GM23338 (cell line): ENCODE measurements around the gene KRTAP12-3. TPM values are rescaled to one million over a fixed set of nuclear protein-coding genes. Genes with fewer than 3 reads are reported as not detected.
A peak's percentile ranks its signal among the peaks of the same experiment; 100 is the strongest.

ENCODE experiments used
- ATAC-seq: fragments of 200-7000 bp; cut with Tn5 transposase; 3 replicates; pipeline ENCODE4 v1.9.1; 2020
- DNase-seq: peaks from one replicate; pipeline ENCODE4 v3.0.0-alpha.2; 2015; ENCODE audit warnings: low spot score
- H2AFZ ChIP-seq: fragments of 200-600 bp; sonication (generic); 2 replicates; pipeline ENCODE4 v1.8.0; 2016; ENCODE audit warnings: antibody characterized with exemption, mild to moderate bottlenecking, moderate library complexity
- H3F3A ChIP-seq: fragments of 200-600 bp; sonication (generic); replicated peaks from 2 replicates; pipeline ENCODE4 v1.8.0; 2017; ENCODE audit warnings: antibody characterized with exemption, mixed run types, low read depth
- H3K27ac ChIP-seq: fragments of 200-600 bp; sonication (generic); 2 replicates; pipeline ENCODE4 v1.6.1; 2016; ENCODE audit warnings: low read depth
- H3K27me3 ChIP-seq: fragments of 200-600 bp; sonication (generic); 2 replicates; pipeline ENCODE4 v1.8.0; 2016; ENCODE audit warnings: mild to moderate bottlenecking, mixed run types, moderate library complexity; ENCODE audit not compliant: insufficient read depth
- H3K36me3 ChIP-seq: fragments of 200-600 bp; sonication (generic); 2 replicates; pipeline ENCODE4 v1.8.0; 2016; ENCODE audit warnings: mild to moderate bottlenecking; ENCODE audit not compliant: insufficient read depth
- H3K4me1 ChIP-seq: fragments of 200-600 bp; sonication (generic); 2 replicates; pipeline ENCODE4 v1.8.0; 2016; ENCODE audit warnings: mild to moderate bottlenecking, moderate library complexity; ENCODE audit not compliant: insufficient read depth
- H3K4me2 ChIP-seq: fragments of 200-600 bp; sonication (generic); 2 replicates; pipeline ENCODE4 v1.7.1; 2017; ENCODE audit warnings: mixed run types
- H3K4me3 ChIP-seq: fragments of 200-600 bp; sonication (generic); 2 replicates; pipeline ENCODE4 v1.6.1; 2016; ENCODE audit warnings: mixed run types
- H3K79me2 ChIP-seq: fragments of 200-600 bp; sonication (generic); replicated peaks from 2 replicates; pipeline ENCODE4 v1.8.0; 2017; ENCODE audit warnings: mild to moderate bottlenecking; ENCODE audit not compliant: insufficient read depth
- H3K9me2 ChIP-seq: fragments of 200-600 bp; sonication (generic); 2 replicates; pipeline ENCODE4 v1.8.0; 2017; ENCODE audit not compliant: insufficient read depth
- H4K20me1 ChIP-seq: fragments of 200-600 bp; sonication (generic); replicated peaks from 2 replicates; pipeline ENCODE4 v1.8.0; 2017; ENCODE audit warnings: mild to moderate bottlenecking; ENCODE audit not compliant: insufficient read depth
- H3K27ac Mint-ChIP-seq: 2 replicates; pipeline ENCODE4 v1.8.0; 2020; ENCODE audit warnings: inconsistent platforms, mild to moderate bottlenecking, moderate library complexity, mixed read lengths
- H3K27me3 Mint-ChIP-seq: 3 replicates; pipeline ENCODE4 v1.8.0; 2022; ENCODE audit warnings: low read depth, mild to moderate bottlenecking, moderate library complexity, mixed read lengths, inconsistent platforms; ENCODE audit not compliant: insufficient read depth, poor library complexity
- H3K36me3 Mint-ChIP-seq: 3 replicates; pipeline ENCODE4 v1.8.0; 2021; ENCODE audit warnings: low read depth, mild to moderate bottlenecking, inconsistent platforms, moderate library complexity, mixed read lengths
- H3K4me1 Mint-ChIP-seq: 3 replicates; pipeline ENCODE4 v1.8.0; 2020; ENCODE audit warnings: mild to moderate bottlenecking, inconsistent platforms, mixed read lengths
- H3K4me3 Mint-ChIP-seq: 3 replicates; pipeline ENCODE4 v1.8.0; 2021; ENCODE audit warnings: moderate library complexity, mild to moderate bottlenecking, inconsistent platforms, mixed read lengths
- H3K9me3 Mint-ChIP-seq: 3 replicates; pipeline ENCODE4 v1.8.0; 2020; ENCODE audit warnings: moderate library complexity, mild to moderate bottlenecking, inconsistent platforms, mixed read lengths
- CREB1 ChIP-seq: fragments of 250-450 bp; sonication (Bioruptor Pico); IDR thresholded peaks from 2 replicates; pipeline ENCODE4 v1.5.0; 2020; ENCODE audit warnings: low read depth, mild to moderate bottlenecking, moderate library complexity
- ETS1 ChIP-seq: IDR thresholded peaks from 2 replicates; pipeline ENCODE4 v1.6.1; 2016; ENCODE audit warnings: antibody characterized with exemption
- EZH2 ChIP-seq: fragments of 200-600 bp; sonication (generic); IDR thresholded peaks from one replicate; pipeline ENCODE4 v1.8.0; 2017; ENCODE audit warnings: antibody characterized with exemption, mild to moderate bottlenecking, low read depth; ENCODE audit not compliant: unreplicated experiment
- EZH2phosphoT487 ChIP-seq: fragments of 200-600 bp; sonication (generic); IDR thresholded peaks from one replicate; pipeline ENCODE4 v1.8.1; 2018; ENCODE audit warnings: antibody characterized with exemption; ENCODE audit not compliant: unreplicated experiment
- JUNB ChIP-seq: IDR thresholded peaks from one replicate; pipeline ENCODE4 v1.6.1; 2016; ENCODE audit warnings: antibody characterized with exemption; ENCODE audit not compliant: unreplicated experiment
- NANOG ChIP-seq: IDR thresholded peaks from 2 replicates; pipeline ENCODE4 v1.6.1; 2016; ENCODE audit warnings: antibody characterized with exemption, borderline replicate concordance
- POLR2AphosphoS5 ChIP-seq: IDR thresholded peaks from 2 replicates; pipeline ENCODE4 v1.6.1; 2016; ENCODE audit warnings: antibody characterized with exemption, low read depth
- STAT1 ChIP-seq: IDR thresholded peaks from one replicate; pipeline ENCODE4 v1.6.1; 2016; ENCODE audit warnings: antibody characterized with exemption; ENCODE audit not compliant: unreplicated experiment
- ZNF114 ChIP-seq: fragments of 250-450 bp; sonication (Bioruptor Pico); IDR thresholded peaks from 2 replicates; pipeline ENCODE4 v1.5.0; 2020; ENCODE audit warnings: mild to moderate bottlenecking, moderate library complexity
- ZNF331 ChIP-seq: fragments of 250-450 bp; sonication (Bioruptor Pico); IDR thresholded peaks from 2 replicates; pipeline ENCODE4 v1.5.0; 2020; ENCODE audit warnings: low read depth, mild to moderate bottlenecking, moderate library complexity
- ZNF462 ChIP-seq: fragments of 250-450 bp; sonication (Bioruptor Pico); IDR thresholded peaks from 2 replicates; pipeline ENCODE4 v1.5.0; 2020; ENCODE audit warnings: mild to moderate bottlenecking, moderate library complexity
- polyA plus RNA-seq: library from polyadenylated mRNA; unstranded; fragments of >200 nt; fragmentation: Nextera tagmentation; extraction: Ambion mirVana; gene quantifications from 2 replicates; pipeline ENCODE4 v1.2.1, GENCODE V29; 2016
- total RNA-seq: library from RNA; depleted of rRNA; stranded (reverse); fragments of >200 nt; shearing (Covaris generic); gene quantifications from 2 replicates; pipeline ENCODE4 v1.2.3, GENCODE V29; 2014
- TF ChIP-seq, protein P1 (sequence below): IDR thresholded peaks from one replicate; pipeline ENCODE4 v1.6.1; 2018; ENCODE audit warnings: antibody characterized with exemption; ENCODE audit not compliant: unreplicated experiment
- TF ChIP-seq, protein P2 (sequence below), 2 experiments: fragments of 200-600 bp in 1 of 2; sonication (generic) in 1 of 2; conservative IDR thresholded peaks; 2 replicates each; pipeline versions ENCODE4 v1.5.1 to v1.6.1; 2016 to 2017; ENCODE audit warnings: antibody characterized with exemption in 2 of 2, low read depth in 2 of 2, mild to moderate bottlenecking in 2 of 2, moderate library complexity in 1 of 2

The KRTAP12-3 gene
- total and polyA plus RNA-seq, 2 experiments from 2014 or later, result not detected

- H3K9me2 ChIP-seq, result no peaks in the 10 kb centered on the region
- no peaks in the 10 kb centered on the region for H3K36me3 ChIP-seq
- Mint-ChIP-seq H3K4me3 (no peak overlapping the region), H3K4me1 (no peaks in the 10 kb centered on the region; the same call in 1 of the 3 replicates), H3K27ac (no peak overlapping the region), H3K9me3 (peaks cover 18% of the 10 kb centered on the region), H3K36me3 (peaks cover 9% of the 10 kb centered on the region; the same call in 2 of the 3 replicates), H3K27me3 (peaks cover 14% of the 10 kb centered on the region)
- H3K4me1 ChIP-seq, result 0 out of 2 replicates have a peak, but pooled peaks cover 1% of the 10 kb centered on the region
- DNase-seq (peak; percentile 47), ATAC-seq (peak; percentile 32; the same call in 2 of the 3 replicates)
- H2AFZ ChIP-seq, result no peak overlapping the region
- TF ChIP-seq ETS1 (no peak), EZH2 (no peak), NANOG (no peak), ZNF114 (no peak), EZH2phosphoT487 (no peak), CREB1 (CRISPR knock-in tag) (no peak), POLR2AphosphoS5 (no peak), STAT1 (no peak), ZNF331 (CRISPR knock-in tag) (no peak), JUNB (no peak), ZNF462 (CRISPR knock-in tag) (no peak)
- TF ChIP-seq, protein P1, sequence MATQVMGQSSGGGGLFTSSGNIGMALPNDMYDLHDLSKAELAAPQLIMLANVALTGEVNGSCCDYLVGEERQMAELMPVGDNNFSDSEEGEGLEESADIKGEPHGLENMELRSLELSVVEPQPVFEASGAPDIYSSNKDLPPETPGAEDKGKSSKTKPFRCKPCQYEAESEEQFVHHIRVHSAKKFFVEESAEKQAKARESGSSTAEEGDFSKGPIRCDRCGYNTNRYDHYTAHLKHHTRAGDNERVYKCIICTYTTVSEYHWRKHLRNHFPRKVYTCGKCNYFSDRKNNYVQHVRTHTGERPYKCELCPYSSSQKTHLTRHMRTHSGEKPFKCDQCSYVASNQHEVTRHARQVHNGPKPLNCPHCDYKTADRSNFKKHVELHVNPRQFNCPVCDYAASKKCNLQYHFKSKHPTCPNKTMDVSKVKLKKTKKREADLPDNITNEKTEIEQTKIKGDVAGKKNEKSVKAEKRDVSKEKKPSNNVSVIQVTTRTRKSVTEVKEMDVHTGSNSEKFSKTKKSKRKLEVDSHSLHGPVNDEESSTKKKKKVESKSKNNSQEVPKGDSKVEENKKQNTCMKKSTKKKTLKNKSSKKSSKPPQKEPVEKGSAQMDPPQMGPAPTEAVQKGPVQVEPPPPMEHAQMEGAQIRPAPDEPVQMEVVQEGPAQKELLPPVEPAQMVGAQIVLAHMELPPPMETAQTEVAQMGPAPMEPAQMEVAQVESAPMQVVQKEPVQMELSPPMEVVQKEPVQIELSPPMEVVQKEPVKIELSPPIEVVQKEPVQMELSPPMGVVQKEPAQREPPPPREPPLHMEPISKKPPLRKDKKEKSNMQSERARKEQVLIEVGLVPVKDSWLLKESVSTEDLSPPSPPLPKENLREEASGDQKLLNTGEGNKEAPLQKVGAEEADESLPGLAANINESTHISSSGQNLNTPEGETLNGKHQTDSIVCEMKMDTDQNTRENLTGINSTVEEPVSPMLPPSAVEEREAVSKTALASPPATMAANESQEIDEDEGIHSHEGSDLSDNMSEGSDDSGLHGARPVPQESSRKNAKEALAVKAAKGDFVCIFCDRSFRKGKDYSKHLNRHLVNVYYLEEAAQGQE, result no peak
- TF ChIP-seq, protein P2, sequence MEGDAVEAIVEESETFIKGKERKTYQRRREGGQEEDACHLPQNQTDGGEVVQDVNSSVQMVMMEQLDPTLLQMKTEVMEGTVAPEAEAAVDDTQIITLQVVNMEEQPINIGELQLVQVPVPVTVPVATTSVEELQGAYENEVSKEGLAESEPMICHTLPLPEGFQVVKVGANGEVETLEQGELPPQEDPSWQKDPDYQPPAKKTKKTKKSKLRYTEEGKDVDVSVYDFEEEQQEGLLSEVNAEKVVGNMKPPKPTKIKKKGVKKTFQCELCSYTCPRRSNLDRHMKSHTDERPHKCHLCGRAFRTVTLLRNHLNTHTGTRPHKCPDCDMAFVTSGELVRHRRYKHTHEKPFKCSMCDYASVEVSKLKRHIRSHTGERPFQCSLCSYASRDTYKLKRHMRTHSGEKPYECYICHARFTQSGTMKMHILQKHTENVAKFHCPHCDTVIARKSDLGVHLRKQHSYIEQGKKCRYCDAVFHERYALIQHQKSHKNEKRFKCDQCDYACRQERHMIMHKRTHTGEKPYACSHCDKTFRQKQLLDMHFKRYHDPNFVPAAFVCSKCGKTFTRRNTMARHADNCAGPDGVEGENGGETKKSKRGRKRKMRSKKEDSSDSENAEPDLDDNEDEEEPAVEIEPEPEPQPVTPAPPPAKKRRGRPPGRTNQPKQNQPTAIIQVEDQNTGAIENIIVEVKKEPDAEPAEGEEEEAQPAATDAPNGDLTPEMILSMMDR (conservative IDR thresholded peaks at IDR 0.05; ENCODE audit: low read depth in 2 of 2), result no peak
- H3K79me2 ChIP-seq, result no peaks in the 10 kb centered on the region
- H3K27me3 ChIP-seq, result no peaks in the 10 kb centered on the region
- no peak overlapping the region for H3K4me3 ChIP-seq
- H3K4me2 ChIP-seq, result no peak overlapping the region
- H3K27ac ChIP-seq, result no peak overlapping the region
- no peaks in the 10 kb centered on the region for H4K20me1 ChIP-seq
- no peaks in the 10 kb centered on the region for H3F3A ChIP-seq
Observed at GRCh38 chr21:44653123-44653522, 4.6 kb upstream of the KRTAP12-3 start.
